CD8-positive, alpha-beta memory T cell (primary cell): Measurements from ENCODE around the gene STMND1. TPM values are rescaled to one million over a fixed set of nuclear protein-coding genes. Genes with fewer than 3 reads are reported as not detected.

Experiments used
- CTCF ChIA-PET: fragments of 350-600 bp; sonication (Branson Sonifier 250); formaldehyde crosslinking; loops from one replicate; lab custom pipeline; 2021; ENCODE audit warnings: antibody characterized with exemption; lab: Charles Lee
- POLR2A ChIA-PET: fragments of 350-600 bp; sonication (Branson Sonifier 250); formaldehyde crosslinking; loops from one replicate; lab custom pipeline; 2021; ENCODE audit warnings: antibody characterized with exemption; lab: Charles Lee
- DNase-seq, 5 donors: peaks; one replicate each; pipeline versions ENCODE4 v3.0.0 to v3.0.0-alpha.2; 2020 to 2022; ENCODE audit warnings: mixed read lengths in 1 of 5
- H3K27ac ChIP-seq: one replicate; pipeline ENCODE4 v1.7.0; 2013; ENCODE audit warnings: low read depth, mild to moderate bottlenecking, low read length, moderate library complexity
- H3K27me3 ChIP-seq: 2 replicates; pipeline ENCODE4 v1.7.0; 2013; ENCODE audit warnings: low read length, mild to moderate bottlenecking; ENCODE audit not compliant: insufficient read depth, poor library complexity, severe bottlenecking
- H3K36me3 ChIP-seq: 2 replicates; pipeline ENCODE4 v1.7.0; 2013; ENCODE audit warnings: mild to moderate bottlenecking, low read length, moderate library complexity; ENCODE audit not compliant: insufficient read depth
- H3K4me1 ChIP-seq: 2 replicates; pipeline ENCODE4 v1.7.0; 2013; ENCODE audit warnings: mild to moderate bottlenecking, low read length, moderate library complexity; ENCODE audit not compliant: insufficient read depth
- H3K4me3 ChIP-seq: 2 replicates; pipeline ENCODE4 v1.7.0; 2013; ENCODE audit warnings: mild to moderate bottlenecking, low read length
- H3K9me3 ChIP-seq: 2 replicates; pipeline ENCODE4 v1.7.0; 2013; ENCODE audit warnings: mild to moderate bottlenecking, low read length
- H3K27ac Mint-ChIP-seq, 8 donors: one replicate each; pipeline ENCODE4 v1.8.0; 2020 to 2021; ENCODE audit warnings: mixed read lengths in 8 of 8, mild to moderate bottlenecking in 6 of 8, inconsistent platforms in 3 of 8, moderate library complexity in 3 of 8
- H3K27me3 Mint-ChIP-seq, 2 donors: one replicate each; pipeline ENCODE4 v1.8.0; 2020 to 2021; ENCODE audit warnings: mixed read lengths in 2 of 2, mild to moderate bottlenecking in 1 of 2, moderate library complexity in 1 of 2
- H3K36me3 Mint-ChIP-seq, 3 donors: one replicate each; pipeline ENCODE4 v1.8.0; 2020 to 2021; ENCODE audit warnings: mixed read lengths in 3 of 3, inconsistent platforms in 1 of 3, mild to moderate bottlenecking in 1 of 3
- H3K4me1 Mint-ChIP-seq, 3 donors: one replicate each; pipeline ENCODE4 v1.8.0; 2020 to 2021; ENCODE audit warnings: mixed read lengths in 3 of 3, inconsistent platforms in 1 of 3, mild to moderate bottlenecking in 1 of 3
- H3K4me3 Mint-ChIP-seq, 7 donors: one replicate each; pipeline ENCODE4 v1.8.0; 2020 to 2021; ENCODE audit warnings: mixed read lengths in 7 of 7, mild to moderate bottlenecking in 6 of 7, moderate library complexity in 4 of 7, inconsistent platforms in 2 of 7
- H3K9me3 Mint-ChIP-seq, 5 donors: one replicate each; pipeline ENCODE4 v1.8.0; 2020 to 2022; ENCODE audit warnings: mixed read lengths in 5 of 5, mild to moderate bottlenecking in 3 of 5, moderate library complexity in 2 of 5, inconsistent platforms in 1 of 5
- polyA plus RNA-seq: library from polyadenylated mRNA; unstranded; fragments of 300-500 nt; fragmentation: Illumina TruSeq; gene quantifications from one replicate; pipeline ENCODE4 v1.2.3, GENCODE V29; 2021
- total RNA-seq, 2 experiments: library from RNA; stranded (reverse); gene quantifications; one replicate each; pipeline ENCODE4 v1.2.3, GENCODE V29; 2021

Gene STMND1
- total and polyA plus RNA-seq, 3 experiments from 2014 or later: 0.40 TPM; not detected in 2

- Histone ChIP-seq H3K4me1 (no peaks in the 10 kb centered on the region), H3K4me3 (no peak overlapping the region), H3K36me3 (no peaks in the 10 kb centered on the region), H3K27ac (no peak overlapping the region), H3K9me3 (no peaks in the 10 kb centered on the region), H3K27me3 (no peaks in the 10 kb centered on the region)
- H3K27ac Mint-ChIP-seq: no peak overlapping the region
- CTCF ChIA-PET: no interaction called here
- POLR2A ChIA-PET: no interaction called here
- peaks cover 16 to 33% of the 10 kb centered on the region in 2 donors for H3K27me3 Mint-ChIP-seq
- DNase-seq: no peak
- H3K9me3 Mint-ChIP-seq: peaks cover 0 to 1% (median 0%) of the 10 kb centered on the region in 5 donors
- no peaks in the 10 kb centered on the region for H3K4me1 Mint-ChIP-seq
- peaks cover 0 to 1% (median 0%) of the 10 kb centered on the region in 3 donors for H3K36me3 Mint-ChIP-seq
- H3K4me3 Mint-ChIP-seq: no peak overlapping the region
These were observed 23.6 kb downstream of the STMND1 start for GRCh38 chr6:17125407-17125806.

GRCh38 chr6:17130786-17131185, 28.9 kb downstream of the STMND1 start:
- no peaks in the 10 kb centered on the region for H3K36me3 ChIP-seq
- peaks cover 14 to 31% of the 10 kb centered on the region in 2 donors for H3K27me3 Mint-ChIP-seq
- H3K36me3 Mint-ChIP-seq: peaks cover 0 to 1% (median 0%) of the 10 kb centered on the region in 3 donors
- no peak for DNase-seq
- POLR2A ChIA-PET: no interaction called here
- no peaks in the 10 kb centered on the region for H3K9me3 ChIP-seq
- H3K27me3 ChIP-seq: no peaks in the 10 kb centered on the region
- H3K27ac ChIP-seq: no peak overlapping the region
- no peak overlapping the region for H3K4me3 Mint-ChIP-seq
- CTCF ChIA-PET: no interaction called here
- no peak overlapping the region for H3K4me3 ChIP-seq
- H3K27ac Mint-ChIP-seq: no peak overlapping the region
- H3K9me3 Mint-ChIP-seq: peaks cover 4 to 24% (median 22%) of the 10 kb centered on the region in 5 donors
- no peaks in the 10 kb centered on the region for H3K4me1 ChIP-seq
- H3K4me1 Mint-ChIP-seq: no peaks in the 10 kb centered on the region

- H3K4me3 Mint-ChIP-seq: no peak overlapping the region
- ChIA-PET POLR2A (no interaction called here), CTCF (no interaction called here)
- no peak overlapping the region for H3K4me3 ChIP-seq
- no peaks in the 10 kb centered on the region for H3K4me1 Mint-ChIP-seq
- H3K9me3 Mint-ChIP-seq: peaks cover 11 to 37% (median 26%) of the 10 kb centered on the region in 5 donors
- peaks cover 16 to 28% of the 10 kb centered on the region in 2 donors for H3K27me3 Mint-ChIP-seq
- no peak for DNase-seq
- H3K9me3 ChIP-seq: no peaks in the 10 kb centered on the region
- no peaks in the 10 kb centered on the region for H3K4me1 ChIP-seq
- H3K27ac Mint-ChIP-seq: no peak overlapping the region
- H3K36me3 ChIP-seq: no peaks in the 10 kb centered on the region
- peaks cover 0 to 1% (median 0%) of the 10 kb centered on the region in 3 donors for H3K36me3 Mint-ChIP-seq
- no peaks in the 10 kb centered on the region for H3K27me3 ChIP-seq
- H3K27ac ChIP-seq: no peak overlapping the region
These were observed 31.1 kb downstream of the STMND1 start for GRCh38 chr6:17132967-17133366.

GRCh38 chr6:17138033-17138432, 36.2 kb downstream of the STMND1 start:
- POLR2A ChIA-PET: no interaction called here
- no peak for DNase-seq
- Mint-ChIP-seq H3K36me3 (no peaks in the 10 kb centered on the region), H3K27ac (no peak overlapping the region), H3K4me3 (no peak overlapping the region), H3K27me3 (peaks cover 5 to 27% of the 10 kb centered on the region in 2 donors), H3K9me3 (peaks cover 17 to 47% (median 37%) of the 10 kb centered on the region in 5 donors), H3K4me1 (no peaks in the 10 kb centered on the region)
- H3K9me3 ChIP-seq: no peaks in the 10 kb centered on the region
- H3K36me3 ChIP-seq: no peaks in the 10 kb centered on the region
- no peaks in the 10 kb centered on the region for H3K27me3 ChIP-seq
- H3K4me3 ChIP-seq: no peak overlapping the region
- H3K27ac ChIP-seq: no peak overlapping the region
- no peaks in the 10 kb centered on the region for H3K4me1 ChIP-seq
- CTCF ChIA-PET: no interaction called here

- no peaks in the 10 kb centered on the region for H3K4me1 ChIP-seq
- H3K9me3 Mint-ChIP-seq: peaks cover 14 to 27% (median 26%) of the 10 kb centered on the region in 5 donors
- H3K36me3 ChIP-seq: no peaks in the 10 kb centered on the region
- no peak for DNase-seq
- no peaks in the 10 kb centered on the region for H3K4me1 Mint-ChIP-seq
- peaks cover 9 to 28% of the 10 kb centered on the region in 2 donors for H3K27me3 Mint-ChIP-seq
- POLR2A ChIA-PET: no interaction called here
- no peaks in the 10 kb centered on the region for H3K9me3 ChIP-seq
- no peak overlapping the region for H3K27ac ChIP-seq
- CTCF ChIA-PET: no interaction called here
- H3K27ac Mint-ChIP-seq: no peak overlapping the region
- H3K27me3 ChIP-seq: no peaks in the 10 kb centered on the region
- no peak overlapping the region for H3K4me3 ChIP-seq
- peaks cover 0 to 1% (median 0%) of the 10 kb centered on the region in 3 donors for H3K36me3 Mint-ChIP-seq
- H3K4me3 Mint-ChIP-seq: no peak overlapping the region
These were observed 42.2 kb downstream of the STMND1 start for GRCh38 chr6:17144016-17144415.

- Histone ChIP-seq H3K4me3 (no peak overlapping the region), H3K9me3 (no peaks in the 10 kb centered on the region), H3K27me3 (no peaks in the 10 kb centered on the region), H3K36me3 (no peaks in the 10 kb centered on the region), H3K27ac (no peak overlapping the region), H3K4me1 (no peaks in the 10 kb centered on the region)
- Mint-ChIP-seq H3K9me3 (peaks cover 3 to 14% (median 8%) of the 10 kb centered on the region in 5 donors), H3K27me3 (peaks cover 6 to 36% of the 10 kb centered on the region in 2 donors), H3K36me3 (no peaks in the 10 kb centered on the region), H3K4me3 (no peak overlapping the region), H3K27ac (peak overlapping the region in 1 of 8 donors; percentile 5), H3K4me1 (no peaks in the 10 kb centered on the region)
- no peak for DNase-seq
- ChIA-PET POLR2A (no interaction called here), CTCF (no interaction called here)
These were observed 47.7 kb downstream of the STMND1 start for GRCh38 chr6:17149571-17149970.

DNA sequence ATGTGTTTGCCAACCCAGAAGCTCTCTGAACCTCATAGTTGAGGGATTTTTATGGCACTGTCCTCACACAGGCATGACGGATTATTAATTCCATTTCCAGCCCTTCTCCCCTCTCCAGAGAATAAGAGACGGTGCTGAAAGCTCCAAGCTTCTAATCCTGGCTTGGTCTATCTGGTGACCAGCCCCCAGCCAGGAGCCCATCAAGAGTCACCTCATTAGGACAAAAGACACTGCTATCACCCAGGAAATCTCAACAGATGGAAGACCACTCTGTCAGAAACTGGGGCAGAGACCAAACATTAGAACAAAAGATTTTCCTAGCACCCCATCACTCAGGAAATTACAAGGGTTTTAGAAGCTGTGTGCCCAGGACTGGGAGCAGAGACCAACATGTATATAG, 48.2 kb downstream of the STMND1 start:
- ChIA-PET POLR2A (no interaction called here), CTCF (no interaction called here)
- peaks cover 3 to 11% (median 7%) of the 10 kb centered on the region in 5 donors for H3K9me3 Mint-ChIP-seq

GRCh38 chr6:17151888-17152287, 50.0 kb downstream of the STMND1 start:
- H3K4me3 Mint-ChIP-seq: no peak overlapping the region
- POLR2A ChIA-PET: no interaction called here
- CTCF ChIA-PET: no interaction called here

More for the DNA sequence above, 48.2 kb downstream of the STMND1 start:
- Histone ChIP-seq H3K27ac (no peak overlapping the region), H3K9me3 (no peaks in the 10 kb centered on the region), H3K27me3 (no peaks in the 10 kb centered on the region), H3K4me1 (no peaks in the 10 kb centered on the region), H3K36me3 (no peaks in the 10 kb centered on the region), H3K4me3 (no peak overlapping the region)
- H3K27ac Mint-ChIP-seq: no peak overlapping the region
- H3K4me1 Mint-ChIP-seq: no peaks in the 10 kb centered on the region
- H3K27me3 Mint-ChIP-seq: peaks cover 6 to 36% of the 10 kb centered on the region in 2 donors
- DNase-seq: no peak
- H3K36me3 Mint-ChIP-seq: no peaks in the 10 kb centered on the region
- no peak overlapping the region for H3K4me3 Mint-ChIP-seq

More at GRCh38 chr6:17151888-17152287, 50.0 kb downstream of the STMND1 start:
- peaks cover 5 to 26% of the 10 kb centered on the region in 2 donors for H3K27me3 Mint-ChIP-seq
- Histone ChIP-seq H3K9me3 (no peaks in the 10 kb centered on the region), H3K4me3 (no peak overlapping the region), H3K27me3 (no peaks in the 10 kb centered on the region), H3K27ac (no peak overlapping the region), H3K36me3 (no peaks in the 10 kb centered on the region), H3K4me1 (no peaks in the 10 kb centered on the region)
- DNase-seq: no peak
- H3K4me1 Mint-ChIP-seq: no peaks in the 10 kb centered on the region
- no peaks in the 10 kb centered on the region for H3K36me3 Mint-ChIP-seq
- no peak overlapping the region for H3K27ac Mint-ChIP-seq
- peaks cover 2 to 4% (median 3%) of the 10 kb centered on the region in 5 donors for H3K9me3 Mint-ChIP-seq
